Liver (tissue), 9 donors: ENCODE measurements around the gene ABCE1. TPM values are rescaled to one million over a fixed set of nuclear protein-coding genes. Genes with fewer than 3 reads are reported as not detected.
A peak's percentile ranks its signal among the peaks of the same experiment; 100 is the strongest.

Source experiments
- DNase-seq: peaks from one replicate; pipeline ENCODE4 v3.0.0-alpha.2; 2017; ENCODE audit warnings: low spot score
- H3K27ac ChIP-seq, 2 donors: one replicate each; pipeline ENCODE4 v1.7.0; 2013; ENCODE audit warnings: inconsistent platforms in 2 of 2, low read length in 2 of 2, control low read depth in 1 of 2, low read depth in 1 of 2, mild to moderate bottlenecking in 1 of 2
- H3K27me3 ChIP-seq, 4 donors: one replicate each; pipeline versions ENCODE4 v1.6.1 to v1.7.0; 2013; ENCODE audit warnings: low read length in 3 of 4, inconsistent platforms in 1 of 4, mild to moderate bottlenecking in 1 of 4, moderate library complexity in 1 of 4; ENCODE audit not compliant: control insufficient read depth in 4 of 4, insufficient read depth in 4 of 4
- H3K36me3 ChIP-seq, 4 donors: one replicate each; pipeline versions ENCODE4 v1.6.1 to v1.7.0; 2013; ENCODE audit warnings: low read length in 3 of 4, mild to moderate bottlenecking in 3 of 4, low read depth in 1 of 4, moderate library complexity in 1 of 4; ENCODE audit not compliant: control insufficient read depth in 4 of 4, insufficient read depth in 3 of 4
- H3K4me1 ChIP-seq, 4 donors: one replicate each; pipeline versions ENCODE4 v1.6.1 to v1.7.0; 2013; ENCODE audit warnings: low read length in 3 of 4, mild to moderate bottlenecking in 3 of 4, moderate library complexity in 1 of 4; ENCODE audit not compliant: control insufficient read depth in 4 of 4, insufficient read depth in 4 of 4
- H3K4me3 ChIP-seq, 3 donors: one replicate each; pipeline versions ENCODE4 v1.6.1 to v1.7.0; 2013; ENCODE audit warnings: low read length in 3 of 3, control low read depth in 1 of 3, low read depth in 1 of 3, mild to moderate bottlenecking in 1 of 3
- H3K9ac ChIP-seq, 2 donors: one replicate each; pipeline ENCODE4 v1.7.0; 2013; ENCODE audit warnings: low read length in 2 of 2, mild to moderate bottlenecking in 2 of 2, moderate library complexity in 2 of 2, control low read depth in 1 of 2, low read depth in 1 of 2
- H3K9me3 ChIP-seq, 4 donors: one replicate each; pipeline versions ENCODE4 v1.6.1 to v1.7.0; 2013; ENCODE audit warnings: low read length in 3 of 4; ENCODE audit not compliant: control insufficient read depth in 4 of 4
- EGR1 ChIP-seq, 2 donors: IDR thresholded peaks; 2 replicates each; pipeline ENCODE4 v1.6.1; 2016 to 2018; ENCODE audit warnings: antibody characterized with exemption in 2 of 2, low read depth in 2 of 2
- FOXA1 ChIP-seq: IDR thresholded peaks from 2 replicates; pipeline ENCODE4 v1.6.1; 2016; ENCODE audit warnings: antibody characterized with exemption
- FOXA2 ChIP-seq: IDR thresholded peaks from 2 replicates; pipeline ENCODE4 v1.6.1; 2016; ENCODE audit warnings: antibody characterized with exemption
- GABPA ChIP-seq, 2 donors: IDR thresholded peaks in 1 of 2; conservative IDR thresholded peaks in 1 of 2; 2 replicates each; pipeline ENCODE4 v1.6.1; 2016; ENCODE audit warnings: antibody characterized with exemption in 2 of 2, mild to moderate bottlenecking in 1 of 2, moderate library complexity in 1 of 2
- HNF4A ChIP-seq, 2 donors: conservative IDR thresholded peaks; 2 replicates each; pipeline ENCODE4 v1.6.1; 2016; ENCODE audit warnings: antibody characterized with exemption in 2 of 2, mild to moderate bottlenecking in 2 of 2
- HNF4G ChIP-seq: IDR thresholded peaks from 2 replicates; pipeline ENCODE4 v1.6.1; 2016; ENCODE audit warnings: antibody characterized with exemption
- JUND ChIP-seq, 2 donors: IDR thresholded peaks; 2 replicates each; pipeline ENCODE4 v1.6.1; 2016; ENCODE audit warnings: antibody characterized with exemption in 2 of 2
- NR2F2 ChIP-seq: IDR thresholded peaks from 2 replicates; pipeline ENCODE4 v1.6.1; 2016; ENCODE audit warnings: antibody characterized with exemption
- RAD21 ChIP-seq, 2 donors: IDR thresholded peaks; 2 replicates each; pipeline ENCODE4 v1.6.1; 2016; ENCODE audit warnings: antibody characterized with exemption in 2 of 2, mild to moderate bottlenecking in 2 of 2
- RXRA ChIP-seq, 2 donors: IDR thresholded peaks; 2 replicates each; pipeline ENCODE4 v1.6.1; 2017 to 2018; ENCODE audit warnings: antibody characterized with exemption in 2 of 2, mild to moderate bottlenecking in 1 of 2
- SP1 ChIP-seq: IDR thresholded peaks from 2 replicates; pipeline ENCODE4 v1.6.1; 2018; ENCODE audit warnings: antibody characterized with exemption, mild to moderate bottlenecking
- TAF1 ChIP-seq: conservative IDR thresholded peaks from 2 replicates; pipeline ENCODE4 v1.6.1; 2016; ENCODE audit warnings: antibody characterized with exemption, mild to moderate bottlenecking
- YY1 ChIP-seq: IDR thresholded peaks from 2 replicates; pipeline ENCODE4 v1.6.1; 2016; ENCODE audit warnings: antibody characterized with exemption, mild to moderate bottlenecking
- WGBS: extraction: QIAGEN DNeasy Blood & Tissue Kit; methylation state at CpG from one replicate; pipeline ENCODE4 v1.1.7; 2013; 5-methylcytosine and 5-hydroxymethylcytosine counted together
- polyA plus RNA-seq, 2 donors: library from polyadenylated mRNA; stranded (reverse) in 1 of 2; unstranded in 1 of 2; fragments of 200-250 nt in 1 of 2; fragments of >200 nt in 1 of 2; fragmentation: Nextera tagmentation in 1 of 2; extraction: Ambion mirVana in 1 of 2; gene quantifications; one replicate each; pipeline versions ENCODE4 v1.2.1 to v1.2.3, GENCODE V29; 2013 to 2015
- total RNA-seq, 2 donors: library from RNA; depleted of rRNA; stranded (reverse); fragments of >200 nt; gene quantifications; one replicate each; pipeline ENCODE4 v1.2.3, GENCODE V29; 2014
- TF ChIP-seq, protein P1 (sequence below): fragments of 150-350 bp; IDR thresholded peaks from 2 replicates; pipeline ENCODE4 v1.5.1; 2017; ENCODE audit warnings: improper control_type of control experiment, low read depth, low read length; ENCODE audit not compliant: missing input control
- TF ChIP-seq, protein P2 (sequence below): IDR thresholded peaks from 2 replicates; pipeline ENCODE4 v1.6.1; 2016; ENCODE audit warnings: antibody characterized with exemption
- TF ChIP-seq, protein P3 (sequence below): IDR thresholded peaks from 2 replicates; pipeline ENCODE4 v1.6.1; 2016; ENCODE audit warnings: antibody characterized with exemption, mild to moderate bottlenecking
- TF ChIP-seq, protein P4 (sequence below): IDR thresholded peaks from 2 replicates; pipeline ENCODE4 v1.6.1; 2016; ENCODE audit warnings: antibody characterized with exemption
- TF ChIP-seq, protein P5 (sequence below): IDR thresholded peaks from 2 replicates; pipeline ENCODE4 v1.6.1; 2016; ENCODE audit warnings: antibody characterized with exemption
- donor health status: healthy.
- donor health status: healthy.
- donor health status: healthy.
- donor health status: healthy.
- donor health status: healthy.

ABCE1 gene
- total and polyA plus RNA-seq, 4 donors: 12.7 to 59.8 (median 31.0) TPM

DNA sequence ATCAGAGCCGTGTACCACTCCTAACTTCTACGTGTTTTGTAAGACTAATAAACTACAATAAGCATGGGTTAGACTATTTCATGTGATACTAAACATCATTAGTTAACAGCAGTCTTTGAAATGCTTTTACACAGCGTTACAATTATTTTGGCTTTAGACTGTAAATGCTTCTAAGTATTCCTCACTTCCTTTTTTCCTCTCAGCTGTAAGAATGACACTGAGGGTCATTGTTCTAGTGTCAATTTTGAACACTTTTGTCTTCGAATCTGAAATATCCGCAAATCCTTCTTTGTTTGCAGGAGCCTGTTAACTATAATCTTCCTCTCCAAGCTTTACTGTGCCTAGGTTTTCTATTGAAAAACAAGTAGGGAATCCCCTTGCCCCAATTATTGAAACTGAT is 1.5 kb downstream of the ABCE1 start:
- H3K9ac ChIP-seq: peak overlapping the region in 1 of 2 donors; percentile 26
- TF ChIP-seq, protein P1, sequence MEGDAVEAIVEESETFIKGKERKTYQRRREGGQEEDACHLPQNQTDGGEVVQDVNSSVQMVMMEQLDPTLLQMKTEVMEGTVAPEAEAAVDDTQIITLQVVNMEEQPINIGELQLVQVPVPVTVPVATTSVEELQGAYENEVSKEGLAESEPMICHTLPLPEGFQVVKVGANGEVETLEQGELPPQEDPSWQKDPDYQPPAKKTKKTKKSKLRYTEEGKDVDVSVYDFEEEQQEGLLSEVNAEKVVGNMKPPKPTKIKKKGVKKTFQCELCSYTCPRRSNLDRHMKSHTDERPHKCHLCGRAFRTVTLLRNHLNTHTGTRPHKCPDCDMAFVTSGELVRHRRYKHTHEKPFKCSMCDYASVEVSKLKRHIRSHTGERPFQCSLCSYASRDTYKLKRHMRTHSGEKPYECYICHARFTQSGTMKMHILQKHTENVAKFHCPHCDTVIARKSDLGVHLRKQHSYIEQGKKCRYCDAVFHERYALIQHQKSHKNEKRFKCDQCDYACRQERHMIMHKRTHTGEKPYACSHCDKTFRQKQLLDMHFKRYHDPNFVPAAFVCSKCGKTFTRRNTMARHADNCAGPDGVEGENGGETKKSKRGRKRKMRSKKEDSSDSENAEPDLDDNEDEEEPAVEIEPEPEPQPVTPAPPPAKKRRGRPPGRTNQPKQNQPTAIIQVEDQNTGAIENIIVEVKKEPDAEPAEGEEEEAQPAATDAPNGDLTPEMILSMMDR: no peak
- TF ChIP-seq RXRA (IDR thresholded peaks at IDR 0.05) (no peak), SP1 (no peak), FOXA1 (no peak), YY1 (no peak), EGR1 (IDR thresholded peaks at IDR 0.05; ENCODE audit: low read depth in 2 of 2) (no peak), JUND (IDR thresholded peaks at IDR 0.05) (no peak), FOXA2 (no peak), TAF1 (no peak), NR2F2 (no peak), RAD21 (IDR thresholded peaks at IDR 0.05) (no peak), HNF4G (no peak), GABPA (IDR thresholded peaks at IDR 0.05 in 1 of 2, conservative IDR thresholded peaks at IDR 0.05 in 1 of 2) (no peak), HNF4A (conservative IDR thresholded peaks at IDR 0.05) (no peak)
- TF ChIP-seq, protein P2, sequence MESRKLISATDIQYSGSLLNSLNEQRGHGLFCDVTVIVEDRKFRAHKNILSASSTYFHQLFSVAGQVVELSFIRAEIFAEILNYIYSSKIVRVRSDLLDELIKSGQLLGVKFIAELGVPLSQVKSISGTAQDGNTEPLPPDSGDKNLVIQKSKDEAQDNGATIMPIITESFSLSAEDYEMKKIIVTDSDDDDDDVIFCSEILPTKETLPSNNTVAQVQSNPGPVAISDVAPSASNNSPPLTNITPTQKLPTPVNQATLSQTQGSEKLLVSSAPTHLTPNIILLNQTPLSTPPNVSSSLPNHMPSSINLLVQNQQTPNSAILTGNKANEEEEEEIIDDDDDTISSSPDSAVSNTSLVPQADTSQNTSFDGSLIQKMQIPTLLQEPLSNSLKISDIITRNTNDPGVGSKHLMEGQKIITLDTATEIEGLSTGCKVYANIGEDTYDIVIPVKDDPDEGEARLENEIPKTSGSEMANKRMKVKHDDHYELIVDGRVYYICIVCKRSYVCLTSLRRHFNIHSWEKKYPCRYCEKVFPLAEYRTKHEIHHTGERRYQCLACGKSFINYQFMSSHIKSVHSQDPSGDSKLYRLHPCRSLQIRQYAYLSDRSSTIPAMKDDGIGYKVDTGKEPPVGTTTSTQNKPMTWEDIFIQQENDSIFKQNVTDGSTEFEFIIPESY: no peak
- TF ChIP-seq, protein P3, sequence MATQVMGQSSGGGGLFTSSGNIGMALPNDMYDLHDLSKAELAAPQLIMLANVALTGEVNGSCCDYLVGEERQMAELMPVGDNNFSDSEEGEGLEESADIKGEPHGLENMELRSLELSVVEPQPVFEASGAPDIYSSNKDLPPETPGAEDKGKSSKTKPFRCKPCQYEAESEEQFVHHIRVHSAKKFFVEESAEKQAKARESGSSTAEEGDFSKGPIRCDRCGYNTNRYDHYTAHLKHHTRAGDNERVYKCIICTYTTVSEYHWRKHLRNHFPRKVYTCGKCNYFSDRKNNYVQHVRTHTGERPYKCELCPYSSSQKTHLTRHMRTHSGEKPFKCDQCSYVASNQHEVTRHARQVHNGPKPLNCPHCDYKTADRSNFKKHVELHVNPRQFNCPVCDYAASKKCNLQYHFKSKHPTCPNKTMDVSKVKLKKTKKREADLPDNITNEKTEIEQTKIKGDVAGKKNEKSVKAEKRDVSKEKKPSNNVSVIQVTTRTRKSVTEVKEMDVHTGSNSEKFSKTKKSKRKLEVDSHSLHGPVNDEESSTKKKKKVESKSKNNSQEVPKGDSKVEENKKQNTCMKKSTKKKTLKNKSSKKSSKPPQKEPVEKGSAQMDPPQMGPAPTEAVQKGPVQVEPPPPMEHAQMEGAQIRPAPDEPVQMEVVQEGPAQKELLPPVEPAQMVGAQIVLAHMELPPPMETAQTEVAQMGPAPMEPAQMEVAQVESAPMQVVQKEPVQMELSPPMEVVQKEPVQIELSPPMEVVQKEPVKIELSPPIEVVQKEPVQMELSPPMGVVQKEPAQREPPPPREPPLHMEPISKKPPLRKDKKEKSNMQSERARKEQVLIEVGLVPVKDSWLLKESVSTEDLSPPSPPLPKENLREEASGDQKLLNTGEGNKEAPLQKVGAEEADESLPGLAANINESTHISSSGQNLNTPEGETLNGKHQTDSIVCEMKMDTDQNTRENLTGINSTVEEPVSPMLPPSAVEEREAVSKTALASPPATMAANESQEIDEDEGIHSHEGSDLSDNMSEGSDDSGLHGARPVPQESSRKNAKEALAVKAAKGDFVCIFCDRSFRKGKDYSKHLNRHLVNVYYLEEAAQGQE: no peak
- TF ChIP-seq, protein P4, sequence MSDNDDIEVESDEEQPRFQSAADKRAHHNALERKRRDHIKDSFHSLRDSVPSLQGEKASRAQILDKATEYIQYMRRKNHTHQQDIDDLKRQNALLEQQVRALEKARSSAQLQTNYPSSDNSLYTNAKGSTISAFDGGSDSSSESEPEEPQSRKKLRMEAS: no peak
- TF ChIP-seq, protein P5, sequence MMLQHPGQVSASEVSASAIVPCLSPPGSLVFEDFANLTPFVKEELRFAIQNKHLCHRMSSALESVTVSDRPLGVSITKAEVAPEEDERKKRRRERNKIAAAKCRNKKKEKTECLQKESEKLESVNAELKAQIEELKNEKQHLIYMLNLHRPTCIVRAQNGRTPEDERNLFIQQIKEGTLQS: no peak
- no peak overlapping the region for H3K27ac ChIP-seq
- no peaks in the 10 kb centered on the region for H3K27me3 ChIP-seq
- peak overlapping the region in 2 of 3 donors; percentile 76 to 82 for H3K4me3 ChIP-seq
- peaks cover 6 to 33% (median 25%) of the 10 kb centered on the region in 4 donors for H3K4me1 ChIP-seq
- 43% methylated on average over 5 of the region's 5 CpGs for WGBS
- H3K9me3 ChIP-seq: no peaks in the 10 kb centered on the region
- no peak for DNase-seq
- H3K36me3 ChIP-seq: peaks cover 4 to 15% (median 6%) of the 10 kb centered on the region in 4 donors
